Neuronal stem cell (in vitro differentiated cells): ENCODE data around the gene AEBP2.

ENCODE experiments used
- DNase-seq: peaks from one replicate; pipeline ENCODE4 v3.0.0-alpha.2; 2013; ENCODE audit warnings: low spot score
- H2AFZ ChIP-seq: one replicate; pipeline ENCODE4 v1.6.1; 2013; ENCODE audit warnings: mild to moderate bottlenecking, low read length, inconsistent platforms
- H2AK5ac ChIP-seq: 2 replicates; pipeline ENCODE4 v1.6.1; 2013; ENCODE audit warnings: low read depth, mild to moderate bottlenecking, inconsistent platforms, low read length, moderate library complexity, mixed read lengths
- H2BK120ac ChIP-seq: 2 replicates; pipeline ENCODE4 v1.6.1; 2013; ENCODE audit warnings: low read depth, mild to moderate bottlenecking, inconsistent platforms, low read length, moderate library complexity, mixed read lengths
- H2BK12ac ChIP-seq: one replicate; pipeline ENCODE4 v1.6.1; 2013; ENCODE audit warnings: low read length, inconsistent platforms
- H2BK15ac ChIP-seq: 2 replicates; pipeline ENCODE4 v1.6.1; 2013; ENCODE audit warnings: mild to moderate bottlenecking, low read length, inconsistent platforms, mixed read lengths
- H2BK5ac ChIP-seq: one replicate; pipeline ENCODE4 v1.6.1; 2013; ENCODE audit warnings: inconsistent platforms, mild to moderate bottlenecking, low read length, moderate library complexity
- H3K14ac ChIP-seq: one replicate; pipeline ENCODE4 v1.6.1; 2013; ENCODE audit warnings: low read length, inconsistent platforms
- H3K18ac ChIP-seq: 2 replicates; pipeline ENCODE4 v1.6.1; 2013; ENCODE audit warnings: low read length, inconsistent platforms
- H3K23ac ChIP-seq: 2 replicates; pipeline ENCODE4 v1.6.1; 2013; ENCODE audit warnings: low read depth, mild to moderate bottlenecking, mixed read lengths, low read length, inconsistent platforms; ENCODE audit not compliant: poor library complexity
- H3K27ac ChIP-seq: replicated peaks from 3 replicates; pipeline ENCODE4 v1.5.1; 2013; ENCODE audit warnings: low read length, inconsistent platforms
- H3K27me3 ChIP-seq, 3 experiments: 2 replicates each; pipeline ENCODE4 v1.6.1; 2013; ENCODE audit warnings: low read length in 3 of 3, mild to moderate bottlenecking in 2 of 3, inconsistent platforms in 1 of 3, low read depth in 1 of 3, mixed read lengths in 1 of 3, moderate library complexity in 1 of 3; ENCODE audit not compliant: control insufficient read depth in 3 of 3, insufficient read depth in 3 of 3
- H3K36me3 ChIP-seq, 2 donors: replicated peaks in 1 of 2; 2 replicates each; pipeline ENCODE4 v1.6.1; 2013; ENCODE audit warnings: low read length in 2 of 2; ENCODE audit not compliant: control insufficient read depth in 2 of 2, insufficient read depth in 2 of 2
- H3K4ac ChIP-seq: 2 replicates; pipeline ENCODE4 v1.6.1; 2013; ENCODE audit warnings: inconsistent platforms, mild to moderate bottlenecking, low read length, moderate library complexity
- H3K4me1 ChIP-seq, 2 donors: 1 replicate in 1 of 2; 2 replicates in 1 of 2; pipeline ENCODE4 v1.6.1; 2013; ENCODE audit warnings: low read length in 2 of 2, low read depth in 1 of 2; ENCODE audit not compliant: control insufficient read depth in 2 of 2, insufficient read depth in 1 of 2
- H3K4me2 ChIP-seq: one replicate; pipeline ENCODE4 v1.6.1; 2013; ENCODE audit warnings: mild to moderate bottlenecking, low read length, inconsistent platforms; ENCODE audit not compliant: insufficient read depth, poor library complexity, severe bottlenecking
- H3K4me3 ChIP-seq, 2 donors: 2 replicates each; pipeline ENCODE4 v1.5.1; 2013; ENCODE audit warnings: low read length in 2 of 2, mild to moderate bottlenecking in 2 of 2, inconsistent platforms in 1 of 2, moderate library complexity in 1 of 2
- H3K79me1 ChIP-seq: one replicate; pipeline ENCODE4 v1.6.1; 2013; ENCODE audit warnings: low read depth, mild to moderate bottlenecking, inconsistent platforms, low read length, moderate library complexity
- H3K9ac ChIP-seq: one replicate; pipeline ENCODE4 v1.6.1; 2013; ENCODE audit warnings: mild to moderate bottlenecking, low read depth, low read length, inconsistent platforms; ENCODE audit not compliant: poor library complexity
- H3K9me3 ChIP-seq, 2 donors: replicated peaks in 1 of 2; 2 replicates each; pipeline versions ENCODE3 to v1.6.1; 2013; ENCODE audit warnings: low read length in 2 of 2, mild to moderate bottlenecking in 2 of 2, inconsistent platforms in 1 of 2, low read depth in 1 of 2, mixed read lengths in 1 of 2, moderate library complexity in 1 of 2; ENCODE audit not compliant: control insufficient read depth in 2 of 2, insufficient read depth in 1 of 2
- H4K8ac ChIP-seq: one replicate; pipeline ENCODE4 v1.6.1; 2013; ENCODE audit warnings: low read depth, mild to moderate bottlenecking, inconsistent platforms, low read length, moderate library complexity
- H4K91ac ChIP-seq: one replicate; pipeline ENCODE4 v1.6.1; 2013; ENCODE audit warnings: low read length, low read depth, mild to moderate bottlenecking, inconsistent platforms; ENCODE audit not compliant: poor library complexity
- WGBS, 2 donors: extraction: QIAGEN DNeasy Blood & Tissue Kit; methylation state at CpG; one replicate each; pipeline ENCODE4 v1.1.7; 2013; ENCODE audit warnings: missing lambda C conversion rate in 2 of 2, mixed read lengths in 1 of 2; ENCODE audit not compliant: insufficient read length in 2 of 2, insufficient replicate concordance in 1 of 2; ENCODE audit errors: extremely low coverage in 2 of 2; 5-methylcytosine and 5-hydroxymethylcytosine counted together

Gene AEBP2

GRCh38 chr12:19507823-19508222, 68.5 kb downstream of the AEBP2 start:
- H3K36me3 ChIP-seq: peaks cover 4 to 67% of the 10 kb centered on the region in 2 donors
- H3K79me1 ChIP-seq: peaks cover 6% of the 10 kb centered on the region
- H4K91ac ChIP-seq: no peak overlapping the region
- no peak for DNase-seq
- H2AFZ ChIP-seq: no peak overlapping the region
- H3K9me3 ChIP-seq: no peaks in the 10 kb centered on the region
- no peak overlapping the region for H3K9ac ChIP-seq
- H2BK120ac ChIP-seq: no peak overlapping the region
- no peaks in the 10 kb centered on the region for H3K27me3 ChIP-seq
- H2BK5ac ChIP-seq: no peak overlapping the region
- no peak overlapping the region for H3K14ac ChIP-seq
- H2BK12ac ChIP-seq: no peak overlapping the region
- H3K4ac ChIP-seq: no peak overlapping the region
- no peak overlapping the region for H2BK15ac ChIP-seq
- no peak overlapping the region for H3K18ac ChIP-seq
- H4K8ac ChIP-seq: no peak overlapping the region
- no peak overlapping the region for H3K4me3 ChIP-seq
- no peaks in the 10 kb centered on the region for H3K4me1 ChIP-seq
- no peak overlapping the region for H2AK5ac ChIP-seq
- H3K4me2 ChIP-seq: no peak overlapping the region
- H3K23ac ChIP-seq: no peak overlapping the region
- no CpG with 5 or more reads among the region's 1 CpG for WGBS, 2 donors
- H3K27ac ChIP-seq: no peak overlapping the region

- H3K4ac ChIP-seq: no peak overlapping the region
- H3K4me3 ChIP-seq: no peak overlapping the region
- no peak overlapping the region for H2AK5ac ChIP-seq
- no peak overlapping the region for H3K9ac ChIP-seq
- H2BK15ac ChIP-seq: no peak overlapping the region
- H2BK12ac ChIP-seq: no peak overlapping the region
- H3K4me1 ChIP-seq: no peaks in the 10 kb centered on the region
- H3K27ac ChIP-seq: no peak overlapping the region
- H3K27me3 ChIP-seq: no peaks in the 10 kb centered on the region
- H2BK120ac ChIP-seq: no peak overlapping the region
- H3K23ac ChIP-seq: no peak overlapping the region
- no peak overlapping the region for H2BK5ac ChIP-seq
- H3K9me3 ChIP-seq: no peaks in the 10 kb centered on the region
- H3K14ac ChIP-seq: no peak overlapping the region
- no peak overlapping the region for H3K18ac ChIP-seq
- peaks cover under 1 to 69% of the 10 kb centered on the region in 2 donors for H3K36me3 ChIP-seq
- DNase-seq: no peak
- H3K4me2 ChIP-seq: no peak overlapping the region
- H4K91ac ChIP-seq: no peak overlapping the region
- H4K8ac ChIP-seq: no peak overlapping the region
- 100% methylated on average over 2 of the region's 4 CpGs; no CpG with 5 or more reads in 1 of the 2 donors for WGBS, 2 donors
- H3K79me1 ChIP-seq: peaks cover 4% of the 10 kb centered on the region
- no peak overlapping the region for H2AFZ ChIP-seq
These were observed 71.2 kb downstream of the AEBP2 start for GRCh38 chr12:19510461-19510860.

GRCh38 chr12:19515179-19515578, 75.9 kb downstream of the AEBP2 start:
- no peak for DNase-seq
- no peak overlapping the region for H3K23ac ChIP-seq
- H2BK15ac ChIP-seq: no peak overlapping the region
- no peak overlapping the region for H3K18ac ChIP-seq
- H3K4me2 ChIP-seq: no peak overlapping the region
- H3K4me1 ChIP-seq: no peaks in the 10 kb centered on the region
- no peak overlapping the region for H2BK12ac ChIP-seq
- no peak overlapping the region for H3K9ac ChIP-seq
- H3K36me3 ChIP-seq: peaks cover 0 to 81% of the 10 kb centered on the region in 2 donors
- no peak overlapping the region for H4K8ac ChIP-seq
- no peaks in the 10 kb centered on the region for H3K27me3 ChIP-seq
- H2AK5ac ChIP-seq: no peak overlapping the region
- H3K27ac ChIP-seq: no peak overlapping the region
- H4K91ac ChIP-seq: no peak overlapping the region
- H2BK120ac ChIP-seq: no peak overlapping the region
- no peaks in the 10 kb centered on the region for H3K9me3 ChIP-seq
- no peak overlapping the region for H3K4ac ChIP-seq
- H3K4me3 ChIP-seq: no peak overlapping the region
- no CpG with 5 or more reads among the region's 5 CpGs for WGBS, 2 donors
- H2AFZ ChIP-seq: no peak overlapping the region
- H3K14ac ChIP-seq: no peak overlapping the region
- no peak overlapping the region for H2BK5ac ChIP-seq
- peaks cover 2% of the 10 kb centered on the region for H3K79me1 ChIP-seq

DNA sequence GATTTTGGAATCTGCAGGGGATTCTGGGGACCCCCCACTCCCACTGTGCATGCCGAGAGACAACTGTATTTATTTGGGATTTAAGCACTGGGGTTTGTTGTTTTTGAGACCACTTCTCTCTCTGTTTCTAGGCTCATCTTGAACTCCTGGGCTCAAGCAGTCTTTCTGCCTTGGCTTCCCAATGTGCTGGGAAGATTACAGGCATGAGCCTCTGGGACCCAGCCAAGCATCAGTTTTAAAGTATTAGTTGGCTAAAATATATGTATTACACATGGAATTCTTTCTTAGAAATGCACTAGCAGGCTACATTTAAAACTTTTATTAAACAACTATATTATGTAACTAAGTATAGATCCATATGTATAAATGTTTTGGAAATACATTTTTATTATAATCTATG, 78.3 kb downstream of the AEBP2 start:
- Histone ChIP-seq H3K18ac (no peak overlapping the region), H3K4me3 (no peak overlapping the region), H3K4ac (no peak overlapping the region), H3K9ac (no peak overlapping the region), H2AK5ac (no peak overlapping the region), H3K4me1 (no peaks in the 10 kb centered on the region), H4K8ac (no peak overlapping the region), H3K14ac (no peak overlapping the region), H2BK120ac (no peak overlapping the region), H2BK12ac (no peak overlapping the region), H3K79me1 (no peaks in the 10 kb centered on the region), H3K23ac (no peak overlapping the region), H3K36me3 (peaks cover 0 to 79% of the 10 kb centered on the region in 2 donors), H2BK5ac (no peak overlapping the region), H3K27ac (no peak overlapping the region), H3K9me3 (no peaks in the 10 kb centered on the region), H3K4me2 (no peak overlapping the region), H2BK15ac (no peak overlapping the region), H3K27me3 (no peaks in the 10 kb centered on the region), H2AFZ (no peak overlapping the region), H4K91ac (no peak overlapping the region)
- DNase-seq: no peak
- WGBS, 2 donors: no CpG with 5 or more reads among the region's 1 CpG
